Skeletal muscle satellite cell (primary cell): ENCODE results near the gene RPLP2.

Experiments
- H3K27me3 ChIP-seq: 2 replicates; pipeline ENCODE4 v1.7.0; 2013; ENCODE audit warnings: low read length; ENCODE audit not compliant: control insufficient read depth, insufficient read depth
- H3K36me3 ChIP-seq: 2 replicates; pipeline ENCODE4 v1.7.0; 2013; ENCODE audit warnings: mild to moderate bottlenecking, control low read depth, low read length; ENCODE audit not compliant: insufficient read depth
- H3K4me1 ChIP-seq: 2 replicates; pipeline ENCODE4 v1.7.0; 2013; ENCODE audit warnings: low read length; ENCODE audit not compliant: control insufficient read depth, insufficient read depth
- H3K4me2 ChIP-seq: 2 replicates; pipeline ENCODE4 v1.7.0; 2013; ENCODE audit warnings: mild to moderate bottlenecking, low read length
- H3K4me3 ChIP-seq: 2 replicates; pipeline ENCODE4 v1.7.0; 2013; ENCODE audit warnings: low read length
- H3K9ac ChIP-seq: 2 replicates; pipeline ENCODE4 v1.7.0; 2013; ENCODE audit warnings: mild to moderate bottlenecking, low read depth, low read length, moderate library complexity
- H3K9me3 ChIP-seq: replicated peaks from 2 replicates; pipeline ENCODE4 v1.7.0; 2013; ENCODE audit warnings: mild to moderate bottlenecking, control low read depth, low read length

Gene RPLP2

GRCh38 chr11:788953-789940 lies 20.5 kb upstream of the RPLP2 start:
- no peak overlapping the region for H3K9ac ChIP-seq
- no peaks in the 10 kb centered on the region for H3K27me3 ChIP-seq
- H3K4me1 ChIP-seq = peaks cover 13% of the 10 kb centered on the region
- H3K4me2 ChIP-seq = peak overlapping the region; percentile 29
- H3K36me3 ChIP-seq = peaks cover 7% of the 10 kb centered on the region
- peak overlapping the region; percentile 42 for H3K4me3 ChIP-seq
- H3K9me3 ChIP-seq = no peaks in the 10 kb centered on the region

- H3K4me1 ChIP-seq = peaks cover 18% of the 10 kb centered on the region
- peak within 1 kb of the TSS; percentile 42 for H3K4me3 ChIP-seq
- H3K36me3 ChIP-seq = peaks cover 13% of the 10 kb centered on the region
- H3K9me3 ChIP-seq = no peaks in the 10 kb centered on the region
- H3K4me2 ChIP-seq = peak within 1 kb of the TSS; percentile 29
- no peaks in the 10 kb centered on the region for H3K27me3 ChIP-seq
- H3K9ac ChIP-seq = no peak within 1 kb of the TSS
Measured at GRCh38 chr11:789943-790342, 19.8 kb upstream of the RPLP2 start, which contains the start of gene CEND1. Gene CEND1 (minus strand): TSS chr11:790090. CDS start chr11:788576, 1,514 bp downstream.

GRCh38 chr11:790721-791564 lies 18.8 kb upstream of the RPLP2 start:
- Histone ChIP-seq H3K4me1 (peaks cover 28% of the 10 kb centered on the region), H3K4me2 (no peak overlapping the region), H3K27me3 (no peaks in the 10 kb centered on the region), H3K9me3 (no peaks in the 10 kb centered on the region), H3K36me3 (peaks cover 13% of the 10 kb centered on the region), H3K4me3 (no peak overlapping the region), H3K9ac (no peak overlapping the region)

GRCh38 chr11:791658-792534 lies 17.9 kb upstream of the RPLP2 start:
- H3K9ac ChIP-seq = no peak overlapping the region
- no peaks in the 10 kb centered on the region for H3K27me3 ChIP-seq
- peaks cover 36% of the 10 kb centered on the region for H3K4me1 ChIP-seq
- H3K9me3 ChIP-seq = no peaks in the 10 kb centered on the region
- H3K4me3 ChIP-seq = no peak overlapping the region
- H3K4me2 ChIP-seq = no peak overlapping the region
- peaks cover 13% of the 10 kb centered on the region for H3K36me3 ChIP-seq

- Histone ChIP-seq H3K27me3 (no peaks in the 10 kb centered on the region), H3K9ac (no peak overlapping the region), H3K9me3 (no peaks in the 10 kb centered on the region), H3K36me3 (peaks cover 13% of the 10 kb centered on the region), H3K4me3 (no peak overlapping the region), H3K4me1 (peaks cover 38% of the 10 kb centered on the region), H3K4me2 (no peak overlapping the region)
Measured at GRCh38 chr11:792535-792821, 17.3 kb upstream of the RPLP2 start.

- no peaks in the 10 kb centered on the region for H3K27me3 ChIP-seq
- peaks cover 13% of the 10 kb centered on the region for H3K36me3 ChIP-seq
- peaks cover 38% of the 10 kb centered on the region for H3K4me1 ChIP-seq
- H3K4me3 ChIP-seq = no peak overlapping the region
- no peaks in the 10 kb centered on the region for H3K9me3 ChIP-seq
- no peak overlapping the region for H3K4me2 ChIP-seq
- no peak overlapping the region for H3K9ac ChIP-seq
Measured at GRCh38 chr11:792873-793272, 16.9 kb upstream of the RPLP2 start.

- Histone ChIP-seq H3K4me3 (no peak overlapping the region), H3K4me1 (peaks cover 42% of the 10 kb centered on the region), H3K9ac (no peak overlapping the region), H3K36me3 (peaks cover 13% of the 10 kb centered on the region), H3K4me2 (no peak overlapping the region), H3K27me3 (no peaks in the 10 kb centered on the region), H3K9me3 (no peaks in the 10 kb centered on the region)
Measured at GRCh38 chr11:793556-793955, 16.2 kb upstream of the RPLP2 start.

GRCh38 chr11:794013-794765 lies 15.6 kb upstream of the RPLP2 start:
- Histone ChIP-seq H3K4me2 (peak overlapping the region; percentile 90), H3K4me3 (no peak overlapping the region), H3K27me3 (no peaks in the 10 kb centered on the region), H3K36me3 (peaks cover 13% of the 10 kb centered on the region), H3K9ac (no peak overlapping the region), H3K4me1 (peaks cover 41% of the 10 kb centered on the region), H3K9me3 (no peaks in the 10 kb centered on the region)

GRCh38 chr11:794766-795633 lies 14.8 kb upstream of the RPLP2 start:
- H3K9me3 ChIP-seq = no peaks in the 10 kb centered on the region
- peak overlapping the region; percentile 88 for H3K4me3 ChIP-seq
- H3K9ac ChIP-seq = no peak overlapping the region
- H3K4me1 ChIP-seq = peaks cover 35% of the 10 kb centered on the region
- peaks cover 13% of the 10 kb centered on the region for H3K36me3 ChIP-seq
- H3K27me3 ChIP-seq = no peaks in the 10 kb centered on the region
- H3K4me2 ChIP-seq = peak overlapping the region; percentile 90
